ENCODE measurements around the gene ANKRD34A.

The ANKRD34A gene

DNA sequence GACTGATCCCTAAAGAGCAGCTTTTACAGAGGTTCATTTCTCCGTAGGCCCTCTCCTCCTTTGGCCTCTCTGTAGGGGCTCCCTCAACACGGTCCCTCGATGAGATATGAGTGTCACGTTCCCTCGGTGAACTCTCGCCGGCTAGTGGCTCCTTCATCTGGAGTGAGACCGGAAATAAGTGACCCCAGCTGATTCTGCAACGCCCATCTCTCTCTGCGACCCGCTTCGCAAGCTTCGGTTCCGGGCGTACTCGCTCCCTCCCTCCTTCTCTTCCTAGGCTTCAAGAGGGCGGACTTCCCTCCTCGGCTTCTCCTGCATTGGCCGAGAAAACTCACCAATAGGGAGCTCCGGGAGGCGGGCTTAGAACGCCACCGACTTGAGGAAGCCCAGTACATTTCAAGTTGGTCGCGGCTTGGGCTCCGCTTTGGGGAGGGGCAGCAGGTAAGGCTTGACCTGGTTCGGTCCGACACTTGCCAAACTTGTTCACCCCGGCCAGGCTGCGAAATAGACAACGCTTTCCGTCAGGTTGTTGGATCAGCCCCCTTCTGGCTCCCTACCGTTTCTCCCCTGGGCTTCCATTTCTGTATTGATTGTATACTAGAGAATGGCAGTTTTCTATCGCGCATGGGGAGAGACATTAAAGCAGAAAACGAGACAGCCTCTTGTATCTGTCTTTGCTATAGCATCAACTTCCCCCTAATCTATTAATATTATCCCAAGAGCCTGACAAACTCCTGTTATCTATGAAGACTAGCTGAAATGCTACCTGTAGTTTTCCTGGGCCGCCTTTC, at the start of gene ANKRD34A, which contains the start of gene POLR3GL:
Gene ANKRD34A (minus strand): TSS at position 248 of the 791 bp plus-strand sequence. CDS start 2,816 bp downstream, outside the sequence.
Gene POLR3GL (plus strand): TSS at position 363 of the 791 bp plus-strand sequence. CDS start 10,176 bp downstream, outside the sequence.
- DNase-seq (ENCODE audit: low read depth in 2 of 2): peak; percentile 81 to 86

DNA sequence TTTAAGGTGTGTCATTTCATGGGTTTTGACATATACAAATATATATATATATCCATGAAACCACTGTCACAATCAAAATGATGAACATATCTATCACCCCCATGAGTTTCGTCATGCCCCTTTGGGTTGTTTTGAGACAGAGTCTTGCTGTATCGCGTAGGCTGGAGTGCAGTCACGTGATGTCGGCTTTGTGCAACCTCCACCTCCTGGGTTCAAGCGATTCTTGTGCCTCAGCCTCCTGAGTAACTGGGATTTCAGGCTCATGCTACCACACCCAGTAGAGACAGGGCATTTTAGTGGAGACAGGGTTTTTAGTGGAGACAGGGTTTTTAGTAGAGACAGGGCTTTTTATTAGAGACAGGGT, 49.2 kb upstream of the ANKRD34A start:
- no peak for DNase-seq (ENCODE audit: low read depth in 2 of 2)

- no peak for DNase-seq (ENCODE audit: low read depth in 2 of 2)
Measured at GRCh38 chr1:146012703-146013558, 48.6 kb upstream of the ANKRD34A start.

GRCh38 chr1:146010126-146010738, 45.9 kb upstream of the ANKRD34A start:
- no peak for DNase-seq (ENCODE audit: low read depth in 2 of 2)

GRCh38 chr1:146007489-146008133, 43.2 kb upstream of the ANKRD34A start:
- DNase-seq (ENCODE audit: low read depth in 2 of 2): no peak

- no peak for DNase-seq (ENCODE audit: low read depth in 2 of 2)
Measured at GRCh38 chr1:146001709-146002108, 37.3 kb upstream of the ANKRD34A start.

- no peak for DNase-seq (ENCODE audit: low read depth in 2 of 2)
Measured at GRCh38 chr1:145999321-146000024, 35.1 kb upstream of the ANKRD34A start.

GRCh38 chr1:145997718-145998023, 33.3 kb upstream of the ANKRD34A start:
- no peak for DNase-seq (ENCODE audit: low read depth in 2 of 2)

- DNase-seq (ENCODE audit: low read depth in 2 of 2): peak in 1 of 2 donors; percentile 32
Measured at GRCh38 chr1:145997016-145997717, 32.8 kb upstream of the ANKRD34A start.

- peak; percentile 86 to 92 for DNase-seq (ENCODE audit: low read depth in 2 of 2)
Measured at GRCh38 chr1:145996433-145997015, 32.1 kb upstream of the ANKRD34A start, which contains the start of gene TXNIP. TXNIP (minus strand) TSS chr1:145996579; CDS start chr1:145996266, 313 bp downstream.

DNA sequence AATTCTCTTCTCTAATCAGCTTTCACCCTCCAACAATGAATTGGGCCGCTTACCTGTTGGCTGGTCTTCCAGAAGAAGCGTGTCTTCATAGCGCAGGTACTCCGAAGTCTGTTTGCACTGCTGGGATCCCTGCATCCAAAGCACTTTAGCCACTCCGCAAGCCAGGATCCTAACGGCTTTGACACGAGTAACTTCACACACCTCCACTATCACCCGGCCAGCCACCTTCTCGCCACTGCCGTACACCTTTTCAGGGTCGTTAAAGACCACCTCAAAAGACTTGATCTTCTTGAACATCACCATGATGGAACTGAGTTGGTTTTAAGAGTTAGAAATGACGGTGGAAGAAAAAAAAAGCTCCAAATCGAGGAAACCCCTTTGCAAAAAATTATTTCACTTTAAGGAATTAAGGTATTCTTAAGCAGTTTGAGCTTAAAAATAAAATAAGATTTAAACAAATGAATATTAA, 31.6 kb upstream of the ANKRD34A start:
- no peak for DNase-seq (ENCODE audit: low read depth in 2 of 2)

DNA sequence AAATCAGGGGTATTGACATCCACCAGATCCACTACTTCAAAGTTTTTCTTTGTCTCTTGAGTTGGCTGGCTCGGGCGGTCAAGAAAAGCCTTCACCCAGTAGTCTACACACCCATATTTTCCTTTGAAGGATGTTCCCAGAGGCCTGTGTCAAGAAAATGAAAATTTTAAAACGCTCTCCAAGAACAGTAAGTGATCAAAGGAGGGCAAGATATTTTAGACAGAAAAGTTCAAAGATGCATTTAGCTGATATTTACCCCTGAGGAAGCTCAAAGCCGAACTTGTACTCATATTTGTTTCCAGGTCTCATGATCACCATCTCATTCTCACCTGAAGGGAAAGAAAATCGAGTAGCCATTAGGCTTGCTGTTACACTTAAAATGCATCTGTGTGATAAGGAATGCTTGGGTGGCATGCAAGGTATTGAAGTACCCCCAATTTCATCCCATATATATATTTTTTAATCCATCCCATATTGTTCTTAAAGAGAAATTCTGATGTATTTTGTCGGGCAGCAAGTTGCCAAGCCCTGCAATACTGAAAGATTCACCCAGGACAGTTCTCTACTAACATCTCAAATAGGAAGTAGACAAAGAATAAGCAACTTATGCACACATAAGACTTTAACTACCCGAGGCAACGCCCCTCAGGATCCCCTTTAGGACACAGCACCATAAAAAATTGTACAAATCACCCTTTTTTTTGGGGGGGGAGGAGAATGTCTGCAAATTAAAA, 30.9 kb upstream of the ANKRD34A start:
- no peak for DNase-seq (ENCODE audit: low read depth in 2 of 2)

DNA sequence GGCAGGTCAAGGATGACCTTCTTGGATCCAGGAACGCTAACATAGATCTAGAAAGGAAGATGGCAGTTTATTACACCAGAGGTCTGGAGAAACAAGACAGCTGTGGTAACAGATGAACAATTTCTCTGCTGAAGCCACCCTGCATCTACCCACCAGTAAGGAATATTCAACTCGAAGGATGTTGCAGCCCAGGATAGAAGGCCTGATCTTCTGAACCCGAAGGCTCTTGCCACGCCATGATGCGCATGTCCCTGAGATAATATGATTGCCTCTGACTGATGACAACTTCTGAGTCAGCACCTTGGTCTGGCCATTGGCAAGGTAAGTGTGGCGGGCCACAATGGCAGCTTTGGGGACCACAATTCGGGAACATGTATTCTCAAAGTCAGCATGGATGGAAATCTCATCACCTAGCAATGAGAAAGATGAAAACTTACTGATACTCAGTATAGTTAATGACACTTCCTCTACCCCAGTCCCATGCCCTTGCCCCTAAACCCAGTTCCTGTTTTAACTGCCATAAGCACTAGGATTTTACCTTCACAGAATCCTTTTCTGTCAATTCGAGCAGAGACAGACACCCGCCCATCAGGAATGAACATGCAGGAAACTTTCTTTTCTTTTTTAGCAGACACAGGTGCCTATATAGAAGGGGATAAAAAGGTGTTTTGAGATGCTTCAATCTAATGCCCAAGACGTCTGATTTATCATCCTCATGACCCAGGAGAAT, 30.2 kb upstream of the ANKRD34A start:
- DNase-seq (ENCODE audit: low read depth in 2 of 2): peak in 1 of 2 donors; percentile 37

DNA sequence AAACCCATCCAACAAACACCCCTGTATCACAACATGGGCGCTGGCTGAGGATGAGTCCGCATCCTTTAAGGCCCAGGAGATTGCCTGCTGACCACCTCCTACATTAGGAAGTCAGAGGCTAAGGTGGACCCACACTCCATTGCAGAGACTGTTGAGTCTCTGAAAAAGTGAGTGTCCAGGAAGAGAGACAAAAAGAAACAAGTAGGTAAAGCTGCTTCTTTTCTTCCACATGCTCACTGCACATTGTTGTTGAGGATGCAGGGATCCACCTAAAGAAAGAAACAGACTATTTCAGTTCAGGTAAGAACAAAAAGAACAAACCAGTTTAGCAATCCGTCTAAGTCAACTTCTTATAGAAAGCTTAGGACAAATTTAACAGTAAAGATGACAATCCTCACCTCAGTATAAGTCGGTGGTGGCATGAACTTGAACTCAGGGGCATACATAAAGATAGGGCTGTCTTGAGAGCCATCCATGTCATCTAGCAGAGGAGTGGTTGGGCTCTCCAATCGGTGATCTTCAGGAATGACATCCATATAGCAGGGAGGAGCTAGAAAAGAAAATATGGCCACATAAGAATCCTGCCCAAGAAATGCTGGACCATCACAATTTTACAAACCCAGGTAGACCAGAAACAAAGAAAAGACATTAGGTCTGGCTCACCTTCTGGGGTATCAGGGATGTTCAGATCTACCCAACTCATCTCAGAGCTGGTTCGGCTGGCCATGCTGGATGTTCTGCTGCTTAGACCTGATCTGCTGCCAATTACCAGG, 29.4 kb upstream of the ANKRD34A start:
- DNase-seq (ENCODE audit: low read depth in 2 of 2): no peak

- no peak for DNase-seq (ENCODE audit: low read depth in 2 of 2)
Measured at GRCh38 chr1:145992958-145993617, 28.7 kb upstream of the ANKRD34A start.

DNA sequence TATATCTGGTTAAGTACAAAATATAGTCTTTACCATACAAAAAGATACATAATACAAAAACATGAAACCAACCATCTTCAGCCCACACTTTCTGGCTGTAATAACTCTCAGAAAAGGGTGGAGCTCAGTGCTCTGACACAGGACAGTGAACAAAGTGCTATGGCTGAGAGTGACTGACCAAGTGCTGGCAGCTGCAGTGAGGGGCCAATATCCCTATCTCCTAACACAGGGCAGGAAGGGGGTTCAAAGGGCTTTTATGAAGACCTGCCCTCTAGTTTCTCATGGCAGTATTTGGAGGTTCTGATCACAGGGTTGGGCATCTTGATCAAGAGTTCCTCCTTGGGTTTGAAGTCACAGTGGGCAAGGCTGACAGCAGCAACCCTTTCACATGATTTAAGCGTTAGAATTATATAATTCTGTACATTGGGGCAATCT, 28.1 kb upstream of the ANKRD34A start:
- DNase-seq (ENCODE audit: low read depth in 2 of 2): no peak

- DNase-seq (ENCODE audit: low read depth in 2 of 2): no peak
Measured at GRCh38 chr1:145991735-145992412, 27.5 kb upstream of the ANKRD34A start.
